PC-9 (cell line): Measurements from ENCODE around the gene SETD3.

ENCODE experiments used
- CTCF ChIP-seq: fragments of 200-600 bp; sonication (generic); conservative IDR thresholded peaks from 2 replicates; pipeline ENCODE4 v1.6.1; 2017; ENCODE audit warnings: mixed run types, antibody characterized with exemption, mild to moderate bottlenecking, moderate library complexity
- EZH2 ChIP-seq: fragments of 200-600 bp; sonication (generic); IDR thresholded peaks from 2 replicates; pipeline ENCODE4 v1.8.0; 2017; ENCODE audit warnings: antibody characterized with exemption, low read depth

- TF ChIP-seq CTCF (no peak), EZH2 (no peak)
Observed at GRCh38 chr14:99516871-99517642, 36.4 kb upstream of the SETD3 start.
